GM21717 (cell line): Measurements from ENCODE around the gene SH2B2.
"Not testable (repeated sequence)": the region's sequence is repeated elsewhere in the genome, so short reads cannot be mapped to it uniquely, and the experiment has no call there.

Experiments
- ATAC-seq: cut with Tn5 transposase; IDR thresholded peaks from one replicate; pipeline ENCODE4 v1.9.1; 2021; ENCODE audit warnings: mild to moderate bottlenecking, moderate library complexity; ENCODE audit not compliant: unreplicated experiment

The SH2B2 gene

GRCh38 chr7:102303669-102304422 lies 17.2 kb downstream of the SH2B2 start:
- ATAC-seq = no peak

- ATAC-seq = no peak
These were observed 18.0 kb downstream of the SH2B2 start for GRCh38 chr7:102304668-102305067.

- ATAC-seq = peak; percentile 36
These were observed 19.0 kb downstream of the SH2B2 start for GRCh38 chr7:102305414-102306268.

GRCh38 chr7:102306916-102307677 lies 20.4 kb downstream of the SH2B2 start:
- peak; percentile 66 for ATAC-seq

GRCh38 chr7:102310414-102310815 lies 23.7 kb downstream of the SH2B2 start:
- ATAC-seq = no peak

GRCh38 chr7:102312317-102312716 lies 25.6 kb downstream of the SH2B2 start:
- no peak for ATAC-seq

GRCh38 chr7:102313997-102314780 lies 27.5 kb downstream of the SH2B2 start:
- ATAC-seq = no peak

GRCh38 chr7:102317231-102318059 lies 30.8 kb downstream of the SH2B2 start:
- no peak for ATAC-seq

- no peak for ATAC-seq
These were observed 31.9 kb downstream of the SH2B2 start for GRCh38 chr7:102318482-102318971.

- ATAC-seq = no peak
These were observed 33.0 kb downstream of the SH2B2 start for GRCh38 chr7:102319671-102320070.

- ATAC-seq = no peak
These were observed 33.5 kb downstream of the SH2B2 start for GRCh38 chr7:102320181-102320580.

- ATAC-seq = no peak
These were observed 34.1 kb downstream of the SH2B2 start for GRCh38 chr7:102320601-102321350.

GRCh38 chr7:102321351-102322201 lies 34.9 kb downstream of the SH2B2 start:
- ATAC-seq = no peak

GRCh38 chr7:102322202-102322715 lies 35.6 kb downstream of the SH2B2 start:
- no peak for ATAC-seq

- ATAC-seq = no peak
These were observed 37.2 kb downstream of the SH2B2 start for GRCh38 chr7:102323914-102324195.

- not testable (repeated sequence) for ATAC-seq
These were observed 38.4 kb downstream of the SH2B2 start for GRCh38 chr7:102325106-102325505.

- no peak for ATAC-seq
These were observed 39.7 kb downstream of the SH2B2 start for GRCh38 chr7:102326157-102326889.
